NOMO-1 treated with dmso at 0.1 percent for 144 hours (cell line): Measurements from ENCODE around the gene DPH2.

Experiments used
- DNase-seq: peaks from one replicate; lab custom pipeline; 2025; ENCODE audit not compliant: unreplicated experiment; lab: John Stamatoyannopoulos, UW

The DPH2 gene

DNA sequence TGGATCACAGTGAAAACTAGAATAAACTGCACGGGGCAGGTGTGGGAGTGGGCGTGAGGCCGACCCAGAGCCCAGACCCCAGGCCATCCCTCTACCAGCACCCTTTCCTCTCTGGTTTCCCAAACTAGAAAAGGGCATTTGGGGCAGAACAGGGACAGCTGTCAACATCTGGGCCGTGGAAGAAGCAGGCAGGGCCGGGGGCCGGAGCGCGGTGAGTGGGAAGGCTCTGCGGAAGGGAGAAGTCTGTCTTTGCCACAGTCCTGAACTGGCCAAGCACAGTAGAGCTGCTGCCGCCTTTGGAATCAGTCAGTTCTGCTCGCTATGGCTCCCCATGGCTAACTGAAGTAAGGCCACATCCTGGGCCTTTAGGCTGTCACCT, 28.2 kb downstream of the DPH2 start:
- DNase-seq: no peak

DNA sequence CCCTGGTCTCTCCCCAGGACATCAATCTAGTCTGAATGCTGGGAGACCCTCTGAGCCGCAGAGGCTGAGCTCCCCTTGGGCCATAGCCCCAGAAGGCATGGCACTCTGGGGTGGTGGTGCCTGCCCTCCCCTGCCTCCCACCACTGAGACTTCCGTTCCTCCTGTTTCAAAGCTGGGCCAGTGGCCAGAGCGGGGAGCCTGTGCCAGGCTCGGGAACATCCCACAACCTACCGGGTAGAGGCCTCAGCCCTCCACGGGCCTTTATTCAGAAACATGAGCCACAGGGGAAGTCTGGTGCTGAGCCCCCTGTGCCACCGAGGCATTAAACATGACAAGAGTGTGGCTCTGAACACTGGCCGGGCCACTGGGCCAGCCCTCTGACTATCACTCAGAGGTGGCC, 29.6 kb downstream of the DPH2 start:
- no peak for DNase-seq

DNA sequence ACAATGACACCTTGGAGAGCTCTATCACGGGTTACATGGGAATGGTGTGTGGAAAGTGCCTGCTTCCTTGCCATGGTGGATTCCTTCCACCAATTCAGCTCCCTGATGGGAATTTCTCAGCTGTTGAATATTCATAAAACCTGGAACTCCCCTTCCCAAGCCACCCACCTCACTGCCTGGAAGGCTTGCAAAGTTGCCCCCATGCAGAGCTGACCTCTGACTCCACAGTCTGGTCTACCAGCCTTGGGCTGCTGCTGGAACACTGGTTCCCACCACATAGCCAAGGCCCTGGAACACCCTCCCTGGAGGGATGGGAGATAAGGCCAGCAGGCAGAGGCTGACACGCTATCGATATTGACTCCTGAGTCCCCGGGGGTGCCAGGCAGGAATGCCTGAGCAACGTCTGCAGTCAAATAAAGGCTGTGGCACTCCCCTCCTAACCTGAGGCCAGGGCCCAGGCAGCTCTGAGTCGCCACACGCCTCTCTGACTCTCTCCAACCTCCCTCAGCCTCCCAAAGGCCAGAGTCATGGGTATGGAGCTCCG, 30.4 kb downstream of the DPH2 start:
- no peak for DNase-seq

DNA sequence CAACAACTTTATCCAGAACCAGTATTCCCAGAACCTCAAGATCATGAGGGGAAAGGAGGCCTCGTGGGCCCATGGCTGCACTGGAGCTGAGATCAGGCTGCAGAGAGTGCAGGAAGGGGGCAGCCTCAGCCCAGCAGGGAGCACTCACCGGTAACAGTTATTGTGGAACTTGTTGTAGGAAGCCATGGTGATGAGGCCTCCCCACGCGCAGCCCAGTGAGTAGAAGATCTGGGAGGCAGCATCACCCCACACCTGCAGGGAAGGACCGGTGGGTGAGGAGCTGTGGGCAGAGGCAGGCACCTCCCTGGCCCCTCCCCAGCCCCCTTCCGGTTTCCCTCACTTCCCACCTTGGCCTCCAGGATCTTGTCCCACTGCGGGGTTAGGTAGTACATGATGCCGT, 32.4 kb downstream of the DPH2 start:
- no peak for DNase-seq

DNA sequence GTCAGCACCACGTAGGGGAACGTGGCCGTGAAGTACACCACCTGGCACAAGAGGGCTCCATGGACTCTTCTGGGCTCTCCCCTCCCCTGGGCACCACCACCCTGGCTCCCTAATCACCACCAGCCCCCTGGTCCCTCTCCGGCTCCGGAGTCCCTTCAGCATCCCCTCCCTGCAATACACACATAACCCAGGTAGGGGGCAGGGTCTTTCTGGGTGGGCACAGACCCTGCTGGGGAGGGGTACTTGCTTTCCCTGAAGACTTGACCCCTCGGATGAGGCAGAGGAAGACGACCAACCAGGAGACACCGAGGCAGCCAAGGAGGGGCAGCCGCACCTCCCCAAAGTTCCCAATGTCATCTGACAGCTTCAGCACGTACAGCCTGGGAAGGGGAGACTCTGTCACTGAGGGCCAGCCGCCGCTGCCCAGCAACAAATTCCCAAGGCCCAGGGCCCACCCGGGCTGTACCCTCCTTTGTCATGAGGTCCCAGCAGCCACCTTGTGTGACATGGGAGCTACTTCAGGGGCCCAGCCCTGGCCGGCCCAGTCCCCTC, 32.9 kb downstream of the DPH2 start:
- no peak for DNase-seq

DNA sequence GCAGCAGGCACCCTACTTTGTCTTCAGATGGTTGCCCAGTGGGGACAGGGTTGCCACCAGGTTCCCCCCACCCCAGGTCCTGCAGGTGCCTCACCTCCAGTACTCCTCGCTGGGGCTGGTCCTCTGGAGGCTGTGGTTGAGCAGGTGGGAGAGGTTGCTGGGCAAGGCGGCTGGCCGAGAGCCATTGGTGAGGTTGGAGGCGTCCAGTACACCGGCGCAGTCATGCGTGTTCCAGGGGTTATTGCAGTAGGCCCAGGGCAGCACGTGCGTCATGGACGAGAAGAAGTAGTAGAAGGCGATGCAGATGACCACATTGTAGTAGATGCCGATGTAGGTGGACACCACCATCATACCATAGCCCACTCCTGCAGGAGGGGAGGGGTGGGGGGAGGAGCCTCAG, 38.4 kb downstream of the DPH2 start:
- no peak for DNase-seq

DNA sequence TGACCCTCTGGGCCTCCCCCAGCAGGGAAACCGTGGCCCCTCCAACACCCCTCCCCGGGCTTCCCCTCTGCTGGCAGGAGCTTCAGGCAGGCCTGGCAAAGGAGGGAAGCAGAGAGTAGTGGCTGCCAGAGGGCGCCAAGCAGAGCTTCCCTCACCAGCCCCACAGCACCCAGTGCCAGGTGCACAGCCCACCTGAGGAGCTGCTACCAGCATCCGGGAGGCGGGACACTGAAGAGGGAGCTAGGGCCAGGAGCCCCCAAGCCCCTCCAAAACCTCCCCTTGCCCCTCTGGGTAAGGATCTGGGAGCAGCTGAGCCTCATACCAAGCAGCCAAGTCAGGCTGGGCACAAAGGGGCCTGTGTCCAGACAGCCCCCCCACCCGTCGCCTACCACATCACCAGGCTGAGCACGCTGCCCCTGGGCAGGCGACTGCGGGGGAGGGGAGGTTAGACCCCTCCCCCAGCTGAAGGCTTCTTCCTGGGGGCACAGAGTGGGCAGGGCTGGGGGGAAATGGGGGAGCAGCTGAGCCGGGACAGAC, 41.2 kb downstream of the DPH2 start:
- DNase-seq: no peak

DNA sequence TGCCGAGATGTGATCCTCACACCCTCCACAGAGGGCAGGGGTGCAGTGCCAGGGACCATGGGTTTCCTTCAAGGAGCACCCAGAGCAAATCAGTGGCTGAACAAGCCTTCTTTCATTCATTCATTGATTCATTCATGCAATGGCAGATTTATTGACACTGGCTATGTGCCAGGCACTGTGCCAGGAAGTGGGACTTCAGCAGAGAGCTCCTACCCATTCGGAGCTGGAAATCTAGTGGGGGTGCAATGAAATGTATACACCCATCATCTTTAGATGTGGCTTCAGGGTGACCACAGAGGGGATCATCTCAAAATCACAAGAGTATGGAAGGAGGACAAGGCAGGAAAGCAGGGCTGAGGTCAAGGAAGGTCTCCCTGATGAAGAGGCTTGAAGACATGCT, 42.6 kb downstream of the DPH2 start:
- no peak for DNase-seq

DNA sequence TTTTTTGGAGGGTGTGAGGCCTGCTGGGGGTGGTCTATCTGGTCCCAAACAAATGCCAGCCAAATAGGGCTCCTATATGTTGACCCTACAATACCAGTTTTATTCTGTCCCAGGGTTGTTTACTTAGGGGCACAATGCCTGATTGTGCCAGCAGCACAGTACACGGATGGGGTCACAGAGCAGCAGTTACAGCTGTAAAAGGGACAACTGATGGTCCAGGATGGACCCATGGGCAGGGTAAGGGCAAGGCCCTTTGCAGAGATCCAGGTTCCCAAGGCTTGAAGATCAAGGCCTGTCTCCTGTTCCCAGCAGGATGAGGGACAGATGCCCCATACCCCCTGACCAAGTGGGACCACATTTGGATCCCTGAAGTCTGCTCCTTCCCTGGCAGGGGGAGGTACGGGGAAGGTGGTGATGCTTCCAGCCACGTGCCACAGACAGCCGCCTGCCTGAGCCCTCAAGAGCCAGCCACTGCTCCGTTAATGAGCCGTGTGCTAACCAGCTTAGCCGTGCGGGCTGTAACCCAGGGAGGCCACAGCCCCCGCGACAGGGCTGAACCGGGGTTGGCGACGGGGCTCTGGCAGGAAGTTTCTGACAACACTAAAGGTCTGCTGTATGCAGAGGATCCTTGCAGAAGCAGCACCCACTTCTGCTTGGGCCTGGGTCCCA, 43.3 kb downstream of the DPH2 start:
- DNase-seq: no peak

DNA sequence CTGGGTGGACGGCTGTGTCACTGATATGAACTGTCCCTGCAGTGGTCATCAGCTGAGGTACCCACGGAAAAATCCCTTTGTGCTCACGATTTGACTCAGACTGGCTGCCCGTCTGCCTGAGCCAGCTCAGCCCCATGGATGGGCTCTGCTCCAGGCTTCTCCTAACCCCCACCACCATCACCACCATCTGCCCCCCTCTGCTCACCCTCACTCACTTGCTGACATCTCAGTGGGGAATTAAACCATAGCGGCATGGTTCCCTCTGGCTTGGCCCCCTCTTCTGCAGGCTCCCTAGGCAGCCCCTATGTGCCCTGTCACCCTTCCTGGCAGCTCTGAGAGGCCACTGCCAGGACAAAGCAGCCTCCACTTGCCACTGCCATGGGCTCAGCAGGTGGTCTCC, 44.1 kb downstream of the DPH2 start:
- no peak for DNase-seq

DNA sequence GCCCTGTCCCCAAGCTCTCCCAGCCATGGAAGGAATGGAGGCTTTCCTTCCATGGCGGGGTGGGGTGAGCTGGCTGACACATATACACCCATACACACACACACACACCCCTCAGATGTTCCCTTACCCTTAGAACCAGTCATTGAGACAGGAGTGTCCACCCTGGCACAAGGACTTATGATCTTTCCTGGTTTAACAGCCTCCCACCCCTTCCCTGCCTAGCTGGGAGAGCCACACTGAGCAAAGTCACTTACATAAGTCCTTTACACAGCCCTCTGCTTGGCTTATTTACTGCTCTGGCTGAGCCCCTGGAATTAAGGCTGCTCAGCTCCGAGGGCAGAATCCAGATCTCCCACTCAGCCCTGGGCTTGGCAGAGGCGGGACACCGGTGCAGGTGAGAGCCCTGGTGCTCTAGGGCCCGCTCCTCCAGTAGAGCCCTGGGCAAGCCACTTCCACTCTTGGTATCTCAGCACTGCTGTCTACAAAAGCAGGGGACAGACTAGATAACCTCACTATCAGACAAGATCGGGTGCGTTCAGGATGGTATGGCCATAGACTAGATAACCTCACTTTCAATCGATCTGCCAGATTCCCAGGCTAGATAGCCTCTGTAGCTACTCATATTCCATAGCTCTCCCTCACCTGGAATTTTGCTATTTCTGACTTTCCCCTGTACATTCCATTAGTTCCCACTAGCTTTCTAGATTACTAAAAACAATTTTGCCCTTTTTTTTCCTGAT, 44.7 kb downstream of the DPH2 start:
- no peak for DNase-seq

DNA sequence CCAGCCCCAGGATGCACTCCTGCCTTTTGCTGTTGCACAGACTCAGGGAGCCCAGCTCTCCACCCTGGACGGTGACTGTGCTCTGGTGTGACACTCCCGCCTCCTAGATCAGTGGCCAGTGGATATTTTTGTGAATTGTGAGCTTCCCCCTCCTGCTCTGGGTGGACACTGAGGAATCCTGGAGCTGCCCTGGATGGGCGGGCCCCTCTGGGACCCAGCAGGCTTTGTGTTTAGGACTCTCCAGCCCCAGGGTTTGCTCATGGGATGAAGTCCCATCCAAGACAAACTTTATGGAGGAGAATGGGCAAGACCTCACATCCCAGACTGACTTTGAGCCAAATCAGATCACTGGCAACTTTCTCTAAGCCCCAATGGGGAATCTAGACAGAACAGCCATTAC, 45.4 kb downstream of the DPH2 start:
- no peak for DNase-seq

DNA sequence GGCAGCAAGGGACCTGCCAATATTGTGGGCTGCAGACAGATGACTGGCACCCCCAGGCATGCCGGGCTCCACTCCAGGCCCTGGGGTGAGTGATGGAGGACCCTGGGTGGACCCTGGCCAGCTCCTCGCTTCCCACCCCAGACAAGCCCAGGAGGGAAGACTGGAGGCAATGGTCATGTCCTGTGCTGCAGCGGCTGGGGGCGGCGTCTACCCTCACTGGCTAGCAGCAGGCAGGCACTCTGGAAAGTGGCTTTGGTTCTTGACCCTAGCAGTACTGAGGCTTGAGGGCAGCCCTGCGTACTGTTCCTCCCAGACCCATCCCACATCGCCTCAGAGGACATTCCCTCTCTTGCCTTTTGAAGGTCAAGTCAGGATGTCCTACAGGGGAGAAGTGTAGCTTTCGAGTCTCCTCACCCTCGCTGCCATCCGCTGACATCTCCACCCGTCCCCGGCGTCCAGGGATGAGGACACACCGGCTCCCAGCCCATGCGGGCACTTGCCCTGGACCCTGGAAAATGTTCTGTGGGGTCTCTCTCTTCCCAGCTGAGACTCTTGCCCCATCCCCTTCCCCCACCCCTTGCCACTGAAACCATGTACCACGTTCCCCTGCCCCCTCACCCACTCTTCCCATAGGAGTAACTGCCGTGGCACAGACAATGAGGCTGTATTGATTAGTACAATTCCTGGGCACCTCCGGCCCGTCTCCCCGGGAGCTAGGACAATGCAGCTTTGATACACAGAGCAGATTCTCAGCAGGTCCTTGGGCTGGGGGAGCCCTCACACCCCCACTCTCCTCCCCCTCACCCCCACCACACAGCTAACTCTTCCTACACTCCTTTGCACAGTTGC, 46.5 kb downstream of the DPH2 start:
- DNase-seq: no peak

DNA sequence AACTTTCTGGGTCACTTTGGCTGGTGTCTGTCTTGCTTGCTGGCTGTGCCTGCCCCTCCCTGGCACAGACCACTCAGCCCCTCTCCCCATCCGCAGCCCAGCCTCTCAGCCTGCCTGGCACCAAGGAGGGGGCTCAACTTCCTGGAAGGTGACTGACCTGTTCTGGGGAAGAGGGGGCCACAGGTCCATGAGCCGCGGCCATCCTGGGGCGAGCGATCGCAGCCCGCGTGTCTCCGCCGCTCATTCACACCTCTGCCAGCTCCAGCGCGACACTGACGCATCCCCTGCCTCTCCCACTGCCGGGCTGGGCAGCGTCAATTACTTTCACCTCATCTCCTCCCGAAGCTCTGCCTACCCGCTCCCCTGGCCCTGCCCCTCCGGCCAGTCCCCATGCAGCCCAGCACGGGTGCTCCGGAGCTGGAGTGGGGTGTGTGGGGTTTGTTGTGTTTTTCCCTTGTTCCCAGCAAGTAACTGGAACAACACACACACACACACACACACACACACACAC, 47.1 kb downstream of the DPH2 start:
- no peak for DNase-seq

DNA sequence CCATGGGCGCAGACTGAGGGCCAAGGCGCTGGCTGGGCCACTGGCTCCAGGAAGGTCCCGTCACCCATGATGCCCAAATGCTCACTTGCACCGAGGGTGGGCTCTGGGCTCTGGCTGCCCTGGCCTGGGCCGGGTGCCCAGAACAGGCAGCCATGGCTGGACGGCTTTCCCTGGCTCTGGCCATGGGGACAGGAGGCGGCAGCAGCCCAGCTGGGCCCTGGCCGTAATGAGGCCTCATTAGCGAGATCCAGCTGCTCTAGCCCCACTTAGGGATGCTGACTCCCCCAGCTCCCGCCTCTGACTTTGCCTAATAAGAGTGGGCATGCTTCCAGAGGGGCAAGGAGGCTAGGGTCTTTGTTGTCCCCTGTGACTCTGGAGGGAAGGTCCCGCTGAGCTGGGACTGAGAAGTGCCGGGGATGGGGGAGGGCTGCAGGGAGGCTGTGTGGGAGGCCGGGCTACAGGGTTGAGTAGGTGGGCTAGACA, 49.7 kb downstream of the DPH2 start:
- DNase-seq: no peak

DNA sequence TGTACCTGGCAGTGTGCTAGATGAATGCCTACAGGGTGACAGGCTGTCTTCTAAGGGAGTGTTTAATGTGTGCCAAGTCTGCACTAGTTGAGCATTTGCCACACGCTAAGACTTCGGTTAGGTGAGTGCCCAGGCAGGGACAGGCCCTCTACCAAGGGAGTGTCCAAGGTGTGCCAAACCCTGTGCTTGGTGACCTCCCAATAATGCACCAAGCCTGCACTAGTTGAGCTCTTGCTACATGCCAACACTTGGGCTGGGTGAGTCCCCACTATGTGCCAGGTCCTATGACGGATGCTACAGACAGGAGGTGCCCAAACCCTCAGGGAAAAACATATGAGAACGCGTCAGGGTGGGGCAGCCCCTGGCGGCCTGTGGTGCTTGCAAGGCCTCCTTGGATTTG, 50.7 kb downstream of the DPH2 start:
- DNase-seq: no peak

DNA sequence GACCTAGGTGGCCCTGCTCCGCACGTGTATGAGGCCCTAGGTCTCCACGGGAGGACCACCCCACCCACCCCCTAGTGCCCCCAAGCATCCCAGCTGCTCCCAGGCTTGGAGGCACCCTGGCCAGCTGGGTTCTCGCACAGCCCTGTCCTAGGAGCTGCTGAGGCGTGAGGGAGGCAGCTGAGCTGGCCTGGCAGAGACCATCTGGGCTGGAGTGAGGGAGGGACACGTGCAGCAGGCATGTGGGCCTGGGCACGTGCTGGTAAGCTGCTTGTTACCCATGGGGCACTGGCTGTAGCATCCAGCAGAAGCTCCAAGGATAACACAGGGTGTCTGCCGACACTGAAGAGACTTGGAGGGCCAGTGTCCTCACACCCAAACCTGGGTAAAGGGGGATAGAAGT, 51.3 kb downstream of the DPH2 start:
- DNase-seq: no peak

DNA sequence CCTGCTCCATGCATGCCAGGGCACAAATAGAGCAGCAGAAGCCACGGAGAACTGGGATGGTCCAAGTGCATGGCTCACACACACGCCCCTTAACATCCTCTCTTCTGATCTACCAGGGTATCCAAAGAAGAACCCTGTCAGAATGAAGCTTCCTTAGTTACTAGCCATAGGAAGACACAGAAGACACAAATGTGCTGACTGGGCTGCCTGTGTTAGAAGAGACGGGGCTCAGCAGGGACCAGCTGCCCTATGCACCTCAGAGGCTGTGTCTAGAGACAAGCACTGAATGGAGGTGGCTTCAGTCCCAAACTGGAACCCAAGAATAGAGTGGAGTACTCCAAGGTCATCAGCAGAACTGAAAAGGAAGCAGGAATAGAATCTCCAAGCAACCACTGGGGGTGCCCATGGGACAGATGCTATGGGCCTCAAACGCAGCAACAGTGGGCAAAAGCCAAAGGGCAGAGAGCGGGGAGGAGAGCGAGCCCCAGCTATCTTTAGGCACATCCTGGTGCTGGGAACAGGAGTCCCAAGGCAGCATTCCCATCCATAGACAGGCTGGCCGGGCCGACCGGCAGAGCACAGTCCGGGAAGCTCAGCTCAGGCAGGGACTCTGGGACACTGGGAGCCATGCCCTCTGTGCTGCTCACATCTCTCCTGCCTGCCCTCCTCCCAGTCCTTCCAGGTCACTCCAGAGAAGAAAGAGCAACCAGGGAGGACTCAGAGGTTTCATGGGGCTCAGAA, 51.9 kb downstream of the DPH2 start:
- DNase-seq: no peak
